A204.1 (cell line): ENCODE data around the gene NDUFA8.
"Not testable (repeated sequence)": the region's sequence is repeated elsewhere in the genome, so short reads cannot be mapped to it uniquely, and the experiment has no call there.

Experiments
- FAIRE-seq: peaks from 2 replicates; lab custom pipeline; 2012; peaks lifted over from hg19 to GRCh38; lab: Jason Lieb, UNC

Gene NDUFA8

GRCh38 chr9:122120316-122121071 is 39.1 kb downstream of the NDUFA8 start:
- no peak for FAIRE-seq

DNA sequence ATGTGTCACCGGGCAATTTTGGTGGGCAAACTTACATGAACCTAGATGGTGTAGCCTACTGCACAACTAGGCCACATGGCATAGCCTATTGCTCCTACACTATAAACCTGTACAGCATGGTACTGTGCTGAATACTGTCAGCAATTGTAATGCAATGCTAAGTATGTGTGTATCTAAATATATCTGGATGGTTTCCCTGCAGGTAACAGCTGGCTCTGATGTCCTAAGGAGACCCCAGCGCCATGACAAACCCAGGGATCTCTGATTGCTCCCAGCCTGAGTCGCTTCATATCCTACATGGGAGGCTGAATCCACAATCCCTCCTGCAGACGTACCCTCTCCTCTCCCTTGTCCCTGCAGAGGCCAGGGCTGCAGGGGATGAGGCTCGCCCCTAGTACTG is 39.9 kb downstream of the NDUFA8 start:
- no peak for FAIRE-seq

- FAIRE-seq: no peak
Measured at GRCh38 chr9:122119166-122119521, 40.4 kb downstream of the NDUFA8 start.

GRCh38 chr9:122118343-122119165 is 41.0 kb downstream of the NDUFA8 start:
- FAIRE-seq: no peak

GRCh38 chr9:122117241-122117640 is 42.3 kb downstream of the NDUFA8 start:
- not testable (repeated sequence) for FAIRE-seq

DNA sequence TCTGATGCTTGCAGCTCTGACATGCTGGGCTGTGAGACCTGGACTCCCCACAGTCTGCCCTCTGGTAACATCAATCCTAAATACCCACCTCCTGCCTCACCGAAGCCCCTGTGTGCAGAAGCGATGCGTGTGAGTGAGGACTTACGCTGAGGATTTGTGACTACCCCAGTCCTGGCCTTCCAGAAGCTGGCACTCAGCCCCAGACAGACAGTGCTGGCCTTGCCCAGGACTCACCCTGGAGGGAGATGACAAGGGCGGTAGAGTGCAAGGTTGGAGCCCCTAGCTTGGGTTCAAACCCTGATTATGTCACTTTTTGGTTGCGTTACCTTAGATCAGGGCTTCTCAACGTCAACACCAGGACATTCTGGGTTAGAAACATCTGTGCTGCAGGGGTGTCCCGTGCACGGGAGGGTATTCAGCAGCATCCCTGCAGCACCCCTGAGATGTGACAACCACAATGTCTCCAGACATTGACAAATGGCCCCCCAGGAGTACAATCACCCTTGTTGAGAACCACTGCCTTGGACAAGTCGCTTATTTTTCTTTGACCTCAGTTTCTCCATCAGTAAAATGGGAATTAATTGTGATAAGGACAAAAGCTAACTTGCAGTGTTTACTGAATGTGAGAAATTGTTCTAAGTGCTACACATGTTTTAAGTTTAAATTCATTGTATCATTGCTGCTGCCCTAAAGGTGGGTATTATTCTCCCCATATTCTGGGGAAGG is 43.0 kb downstream of the NDUFA8 start:
- no peak for FAIRE-seq

DNA sequence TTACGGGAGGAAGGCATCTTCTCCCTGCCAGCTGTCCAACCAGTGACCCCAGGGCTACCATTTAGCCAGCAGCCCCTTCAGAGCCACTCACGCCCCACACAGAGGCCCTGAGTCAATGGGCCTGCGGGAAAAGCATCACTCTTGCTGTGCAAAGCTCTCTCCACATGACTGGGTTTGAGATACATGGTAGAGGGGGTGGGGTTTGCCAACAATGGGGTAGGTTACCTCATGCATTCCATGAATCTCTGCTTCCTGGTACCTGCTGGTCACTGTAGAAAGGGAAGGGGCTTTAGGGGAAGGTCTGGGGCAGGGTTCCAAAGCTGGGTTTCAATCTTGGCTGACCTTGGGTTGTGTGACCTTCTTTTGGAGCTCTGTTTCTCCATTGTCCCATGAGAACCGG is 43.5 kb downstream of the NDUFA8 start:
- FAIRE-seq: no peak

- no peak for FAIRE-seq
Measured at GRCh38 chr9:122115176-122116035, 44.2 kb downstream of the NDUFA8 start.

GRCh38 chr9:122113574-122113973 is 46.0 kb downstream of the NDUFA8 start:
- FAIRE-seq: no peak

GRCh38 chr9:122112238-122112637 is 47.3 kb downstream of the NDUFA8 start:
- no peak for FAIRE-seq

GRCh38 chr9:122111413-122112085 is 48.0 kb downstream of the NDUFA8 start:
- FAIRE-seq: no peak

GRCh38 chr9:122110100-122110833 is 49.3 kb downstream of the NDUFA8 start:
- no peak for FAIRE-seq

DNA sequence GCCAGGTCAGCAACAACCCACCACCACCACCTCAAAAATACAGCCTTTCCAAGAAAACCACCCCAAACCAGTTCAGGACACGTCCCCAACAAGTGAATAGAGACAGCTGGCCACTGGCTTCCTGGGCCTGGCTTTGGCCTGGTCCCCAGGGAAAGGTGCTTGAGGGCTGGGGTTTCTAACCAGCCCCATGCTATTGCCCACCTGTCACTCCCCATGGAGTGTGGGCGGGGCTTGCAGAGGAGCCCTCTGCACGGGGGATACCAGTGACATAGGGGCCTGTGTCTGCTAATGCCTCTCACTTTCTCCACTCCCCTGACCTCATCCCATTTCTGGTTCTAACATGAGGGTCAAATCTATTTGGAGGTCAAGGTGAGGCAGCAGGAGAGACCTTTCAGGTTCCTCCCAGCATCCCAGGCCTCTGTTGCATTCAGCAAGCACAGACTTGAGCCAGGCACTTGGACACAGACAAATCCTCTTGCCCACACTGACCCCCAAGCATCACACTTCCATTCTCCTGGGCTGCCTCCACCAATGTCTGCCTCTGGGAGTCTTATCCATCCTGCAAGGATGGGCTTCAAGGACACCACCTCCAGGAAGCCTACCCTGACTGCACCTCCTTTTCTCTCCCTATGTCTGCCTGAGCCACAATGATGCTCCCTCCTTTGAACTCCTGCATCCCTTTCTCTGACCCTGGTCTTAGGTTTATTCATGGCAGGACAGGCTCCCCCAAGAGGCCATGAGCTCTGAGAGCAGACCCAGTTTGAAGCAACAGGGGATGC is 50.4 kb downstream of the NDUFA8 start:
- FAIRE-seq: no peak

DNA sequence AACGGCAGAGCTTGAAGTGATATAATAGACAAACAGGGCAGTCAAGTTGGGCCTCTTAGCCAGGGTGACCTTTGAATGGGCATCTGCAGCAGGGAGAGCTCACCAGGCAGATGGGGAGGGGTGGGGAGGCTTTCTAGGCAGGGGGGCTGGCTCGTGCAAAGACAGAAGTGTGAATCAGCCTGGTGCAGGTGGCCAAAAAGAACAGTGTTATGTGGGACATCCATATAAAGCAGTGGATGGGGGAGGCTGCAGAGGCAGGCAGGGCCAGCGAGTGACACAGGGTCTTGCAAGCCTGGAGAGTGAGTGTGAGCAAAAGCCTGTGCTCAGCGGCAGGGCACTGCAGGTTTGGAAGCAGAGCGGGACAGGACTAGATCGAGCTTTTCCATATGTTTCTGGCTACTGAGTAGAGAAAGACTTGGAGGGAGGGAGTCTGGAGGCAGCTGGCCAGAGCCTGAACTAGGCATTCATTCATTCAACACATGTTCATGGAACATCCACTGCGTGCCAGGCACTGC is 52.2 kb downstream of the NDUFA8 start:
- FAIRE-seq: no peak

DNA sequence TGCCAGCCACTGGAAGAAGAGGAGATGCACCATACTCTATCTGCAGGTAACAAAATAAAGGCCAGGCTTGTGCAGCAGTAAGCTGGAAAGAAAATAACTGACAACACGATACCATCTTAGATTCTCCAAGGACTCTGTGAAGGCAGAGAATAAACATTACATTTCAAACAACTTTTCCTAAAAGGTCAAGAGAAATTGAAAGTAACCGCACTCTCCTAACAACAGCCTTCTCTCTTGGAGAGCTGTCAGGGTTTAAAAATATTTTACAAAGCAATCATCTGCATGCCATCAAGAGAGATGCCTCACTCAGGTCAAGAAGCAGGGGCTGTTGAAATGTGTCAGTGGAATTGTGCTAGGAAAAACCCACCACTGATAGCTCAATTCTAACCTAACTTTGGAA is 53.0 kb downstream of the NDUFA8 start:
- FAIRE-seq: no peak

- FAIRE-seq: no peak
Measured at GRCh38 chr9:122103985-122104384, 55.6 kb downstream of the NDUFA8 start.

- no peak for FAIRE-seq
Measured at GRCh38 chr9:122102156-122102555, 57.4 kb downstream of the NDUFA8 start.

DNA sequence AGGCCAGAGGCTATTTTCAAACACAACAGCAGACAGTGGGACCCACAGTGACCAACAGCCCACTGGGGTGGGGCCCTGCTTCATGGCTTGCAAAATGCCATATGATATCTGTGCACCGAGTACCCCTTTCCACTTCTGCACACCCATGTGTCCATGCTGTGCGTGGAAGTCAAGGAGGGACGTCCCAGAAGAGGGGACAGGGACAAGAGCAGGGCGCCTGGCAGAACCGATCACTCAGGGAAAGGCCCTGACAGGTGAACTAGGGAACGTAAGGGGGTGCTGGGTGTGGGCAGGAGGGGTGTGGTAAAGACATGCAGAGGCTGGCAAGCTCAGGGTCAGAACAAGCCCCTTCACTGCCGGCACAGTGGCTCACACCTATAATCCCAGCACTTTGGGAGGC is 58.8 kb downstream of the NDUFA8 start:
- FAIRE-seq: no peak

DNA sequence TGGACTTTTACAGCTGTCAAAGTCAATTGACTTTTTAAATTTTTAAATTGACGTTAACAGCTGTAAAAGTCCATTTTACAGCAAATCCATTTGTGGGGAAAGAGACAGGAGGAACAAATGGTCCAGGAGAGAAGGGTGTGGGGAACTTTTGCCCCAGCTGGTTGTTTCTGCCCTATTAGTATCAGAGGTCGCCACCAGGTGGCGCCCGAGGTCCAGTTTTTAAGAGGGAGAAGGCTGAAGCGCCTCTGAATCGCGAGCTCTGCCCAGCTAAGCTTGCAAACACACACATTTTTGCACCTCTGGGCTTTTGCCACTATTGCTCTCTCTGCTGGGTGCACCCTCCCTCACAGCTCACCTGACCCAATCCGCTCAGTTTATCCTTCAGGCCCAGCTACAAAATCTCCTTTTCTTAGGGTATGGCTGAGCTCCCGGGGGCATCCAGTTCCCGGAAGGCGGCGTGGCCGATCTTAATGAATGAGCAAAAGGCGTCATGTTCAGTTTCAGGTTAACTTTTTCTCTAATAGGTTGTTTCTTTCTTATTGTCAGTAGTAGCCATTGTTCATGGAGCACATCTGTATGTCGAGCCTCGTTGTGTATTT is 60.2 kb downstream of the NDUFA8 start:
- no peak for FAIRE-seq
